ENCODE data around the gene ULK4. TPM values are rescaled to one million over a fixed set of nuclear protein-coding genes. Genes with fewer than 3 reads are reported as not detected.

ULK4 gene
- total RNA-seq, 1 experiment from 2014 or later = 4.2 TPM

- Mint-ChIP-seq H3K4me1 (ENCODE audit: low read depth, unreplicated experiment) (peaks cover 6% of the 10 kb centered on the region), H3K4me3 (ENCODE audit: unreplicated experiment) (no peak overlapping the region), H3K9me3 (ENCODE audit: unreplicated experiment) (peaks cover 3% of the 10 kb centered on the region), H3K27me3 (ENCODE audit: insufficient read depth, unreplicated experiment) (no peaks in the 10 kb centered on the region), H3K27ac (ENCODE audit: unreplicated experiment) (no peak overlapping the region), H3K36me3 (ENCODE audit: insufficient read depth, unreplicated experiment) (no peaks in the 10 kb centered on the region)
- intact Hi-C loops (cut with micrococcal nuclease; ENCODE audit: unreplicated experiment) = no loop called here
- DNase-seq = no peak
- Histone ChIP-seq H3K4me3 (ENCODE audit: low read depth, low read length) (no peak overlapping the region), H3K36me3 (ENCODE audit: control insufficient read depth, insufficient read depth, low read length) (no peaks in the 10 kb centered on the region), H3K27me3 (replicated peaks; ENCODE audit: control insufficient read depth, insufficient read depth, low read length) (no peaks in the 10 kb centered on the region), H3K4me1 (no peaks in the 10 kb centered on the region), H3K9me3 (peaks cover 4% of the 10 kb centered on the region; the same call in 1 of the 2 replicates)
- TF ChIP-seq, protein P1, sequence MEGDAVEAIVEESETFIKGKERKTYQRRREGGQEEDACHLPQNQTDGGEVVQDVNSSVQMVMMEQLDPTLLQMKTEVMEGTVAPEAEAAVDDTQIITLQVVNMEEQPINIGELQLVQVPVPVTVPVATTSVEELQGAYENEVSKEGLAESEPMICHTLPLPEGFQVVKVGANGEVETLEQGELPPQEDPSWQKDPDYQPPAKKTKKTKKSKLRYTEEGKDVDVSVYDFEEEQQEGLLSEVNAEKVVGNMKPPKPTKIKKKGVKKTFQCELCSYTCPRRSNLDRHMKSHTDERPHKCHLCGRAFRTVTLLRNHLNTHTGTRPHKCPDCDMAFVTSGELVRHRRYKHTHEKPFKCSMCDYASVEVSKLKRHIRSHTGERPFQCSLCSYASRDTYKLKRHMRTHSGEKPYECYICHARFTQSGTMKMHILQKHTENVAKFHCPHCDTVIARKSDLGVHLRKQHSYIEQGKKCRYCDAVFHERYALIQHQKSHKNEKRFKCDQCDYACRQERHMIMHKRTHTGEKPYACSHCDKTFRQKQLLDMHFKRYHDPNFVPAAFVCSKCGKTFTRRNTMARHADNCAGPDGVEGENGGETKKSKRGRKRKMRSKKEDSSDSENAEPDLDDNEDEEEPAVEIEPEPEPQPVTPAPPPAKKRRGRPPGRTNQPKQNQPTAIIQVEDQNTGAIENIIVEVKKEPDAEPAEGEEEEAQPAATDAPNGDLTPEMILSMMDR (IDR thresholded peaks at IDR 0.05; ENCODE audit: insufficient read depth in 1 of 2, low read depth in 1 of 2, low read length in 1 of 2, severe bottlenecking in 1 of 2, unreplicated experiment in 1 of 2) = no peak
- ChIA-PET CTCF (no interaction called here), POLR2A (no interaction called here)
- no TSS peak for BruUV-seq (replicated peaks)
These were observed 301.4 kb downstream of the ULK4 start for GRCh38 chr3:41660510-41660909.

DNA sequence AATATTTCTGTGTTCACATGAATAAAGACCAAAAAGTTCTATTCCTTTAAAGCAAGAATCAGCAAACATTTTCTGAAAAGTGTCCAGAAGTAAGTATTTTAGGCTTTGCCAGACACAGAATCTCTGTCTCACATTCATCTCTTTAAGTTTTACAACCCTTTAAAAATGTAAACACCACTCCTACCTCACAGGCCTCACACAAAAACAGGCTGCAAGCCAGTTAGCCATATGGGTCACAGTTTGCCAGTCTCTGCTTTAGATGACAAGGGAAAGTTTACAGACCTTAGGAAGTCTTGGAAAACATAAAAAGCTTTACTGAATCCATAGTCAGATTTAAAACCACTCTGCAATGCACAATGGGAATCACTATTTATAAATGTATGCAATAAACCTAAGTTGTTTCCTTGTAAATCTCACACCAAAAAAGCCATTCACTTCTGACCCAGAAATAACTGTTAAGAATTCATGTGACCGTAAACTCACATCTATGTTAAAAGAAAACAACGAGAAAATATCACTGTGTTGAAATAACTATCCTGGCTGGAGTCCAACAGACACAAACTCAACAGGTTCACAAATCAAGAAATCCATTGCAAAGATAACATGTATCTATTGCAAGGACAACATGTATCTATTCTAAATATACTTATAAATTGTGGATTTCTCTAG lies 308.2 kb downstream of the ULK4 start:
- Mint-ChIP-seq H3K36me3 (ENCODE audit: insufficient read depth, unreplicated experiment) (no peaks in the 10 kb centered on the region), H3K4me1 (ENCODE audit: low read depth, unreplicated experiment) (no peaks in the 10 kb centered on the region), H3K27me3 (ENCODE audit: insufficient read depth, unreplicated experiment) (no peaks in the 10 kb centered on the region), H3K9me3 (ENCODE audit: unreplicated experiment) (no peaks in the 10 kb centered on the region), H3K4me3 (ENCODE audit: unreplicated experiment) (no peak overlapping the region), H3K27ac (ENCODE audit: unreplicated experiment) (no peak overlapping the region)
- DNase-seq = no peak
- no TSS peak for BruUV-seq (replicated peaks)
- TF ChIP-seq, protein P1 (IDR thresholded peaks at IDR 0.05; ENCODE audit: insufficient read depth in 1 of 2, low read depth in 1 of 2, low read length in 1 of 2, severe bottlenecking in 1 of 2, unreplicated experiment in 1 of 2) = no peak
- no peaks in the 10 kb centered on the region for H3K4me1 ChIP-seq
- no peaks in the 10 kb centered on the region for H3K9me3 ChIP-seq
- H3K27me3 ChIP-seq (replicated peaks; ENCODE audit: control insufficient read depth, insufficient read depth, low read length) = no peaks in the 10 kb centered on the region; the same call in 1 of the 2 replicates
- POLR2A ChIA-PET = no interaction called here
- intact Hi-C loops (cut with micrococcal nuclease; ENCODE audit: unreplicated experiment) = no loop called here
- H3K4me3 ChIP-seq (ENCODE audit: low read depth, low read length) = no peak overlapping the region
- CTCF ChIA-PET = no interaction called here
- no peaks in the 10 kb centered on the region for H3K36me3 ChIP-seq (ENCODE audit: control insufficient read depth, insufficient read depth, low read length)

- Mint-ChIP-seq H3K4me1 (ENCODE audit: low read depth, unreplicated experiment) (no peaks in the 10 kb centered on the region), H3K27me3 (ENCODE audit: insufficient read depth, unreplicated experiment) (no peaks in the 10 kb centered on the region), H3K4me3 (ENCODE audit: unreplicated experiment) (no peak overlapping the region), H3K9me3 (ENCODE audit: unreplicated experiment) (no peaks in the 10 kb centered on the region), H3K27ac (ENCODE audit: unreplicated experiment) (no peak overlapping the region), H3K36me3 (ENCODE audit: insufficient read depth, unreplicated experiment) (no peaks in the 10 kb centered on the region)
- H3K9me3 ChIP-seq = no peaks in the 10 kb centered on the region
- no peaks in the 10 kb centered on the region for H3K4me1 ChIP-seq
- no peaks in the 10 kb centered on the region; the same call in 1 of the 2 replicates for H3K27me3 ChIP-seq (replicated peaks; ENCODE audit: control insufficient read depth, insufficient read depth, low read length)
- H3K36me3 ChIP-seq (ENCODE audit: control insufficient read depth, insufficient read depth, low read length) = no peaks in the 10 kb centered on the region
- intact Hi-C loops (cut with micrococcal nuclease; ENCODE audit: unreplicated experiment) = no loop called here
- ChIA-PET CTCF (no interaction called here), POLR2A (no interaction called here)
- TF ChIP-seq, protein P1 (IDR thresholded peaks at IDR 0.05; ENCODE audit: insufficient read depth in 1 of 2, low read depth in 1 of 2, low read length in 1 of 2, severe bottlenecking in 1 of 2, unreplicated experiment in 1 of 2) = no peak
- no TSS peak for BruUV-seq (replicated peaks)
- no peak overlapping the region for H3K4me3 ChIP-seq (ENCODE audit: low read depth, low read length)
- DNase-seq = no peak
These were observed 309.0 kb downstream of the ULK4 start for GRCh38 chr3:41652931-41653330.
